BLaER1 treated with 17β-estradiol and CSF1 and Interleukin-3, amounts not matched to agents 10 nM and 100 nM (cell line): ENCODE data around the gene CTBP2.

Source experiments
- H3K27ac ChIP-seq, 11 experiments: shearing (Covaris generic); formaldehyde crosslinking; 2 replicates each; pipeline ENCODE4 v1.8.1; 2022
- H3K27me3 ChIP-seq, 11 experiments: shearing (Covaris generic); formaldehyde crosslinking; 2 replicates each; pipeline ENCODE4 v1.8.1; 2022
- H3K36me3 ChIP-seq, 11 experiments: shearing (Covaris generic); formaldehyde crosslinking; 2 replicates each; pipeline ENCODE4 v1.8.1; 2022
- H3K4me1 ChIP-seq, 10 experiments: shearing (Covaris generic); formaldehyde crosslinking; 2 replicates each; pipeline ENCODE4 v1.8.1; 2022
- H3K4me2 ChIP-seq, 11 experiments: shearing (Covaris generic); formaldehyde crosslinking; 2 replicates each; pipeline ENCODE4 v1.8.1; 2022
- H3K4me3 ChIP-seq, 10 experiments: shearing (Covaris generic); formaldehyde crosslinking; 2 replicates each; pipeline ENCODE4 v1.8.1; 2022
- H3K9ac ChIP-seq, 11 experiments: shearing (Covaris generic); formaldehyde crosslinking; 2 replicates each; pipeline ENCODE4 v1.8.1; 2022
- H3K9me3 ChIP-seq, 11 experiments: shearing (Covaris generic); formaldehyde crosslinking; replicated peaks in 1 of 11; 2 replicates each; pipeline ENCODE4 v1.8.1; 2022
- H4K20me1 ChIP-seq, 11 experiments: shearing (Covaris generic); formaldehyde crosslinking; 2 replicates each; pipeline ENCODE4 v1.8.1; 2022
- Cebpa-rat ChIP-seq, 11 experiments: shearing (Covaris generic); IDR thresholded peaks; 2 replicates each; pipeline ENCODE4 v1.8.1; 2022

Gene CTBP2

GRCh38 chr10:125116041-125116649 lies 44.2 kb downstream of the CTBP2 start:
- no peak for TF ChIP-seq Cebpa-rat (IDR thresholded peaks at IDR 0.05)
- Histone ChIP-seq H3K9ac (no peak overlapping the region), H3K4me1 (peaks cover 15 to 46% (median 23%) of the 10 kb centered on the region in 10 experiments), H3K9me3 (no peaks in the 10 kb centered on the region), H3K4me3 (no peak overlapping the region), H3K27ac (peak overlapping the region in 2 of 11 experiments; percentile 11 to 23; a peak in 2 of 22 replicates), H3K27me3 (no peaks in the 10 kb centered on the region), H3K36me3 (peaks cover 29 to 88% (median 72%) of the 10 kb centered on the region in 11 experiments), H4K20me1 (peaks cover 97 to 100% (median 99%) of the 10 kb centered on the region in 11 experiments), H3K4me2 (no peak overlapping the region)

DNA sequence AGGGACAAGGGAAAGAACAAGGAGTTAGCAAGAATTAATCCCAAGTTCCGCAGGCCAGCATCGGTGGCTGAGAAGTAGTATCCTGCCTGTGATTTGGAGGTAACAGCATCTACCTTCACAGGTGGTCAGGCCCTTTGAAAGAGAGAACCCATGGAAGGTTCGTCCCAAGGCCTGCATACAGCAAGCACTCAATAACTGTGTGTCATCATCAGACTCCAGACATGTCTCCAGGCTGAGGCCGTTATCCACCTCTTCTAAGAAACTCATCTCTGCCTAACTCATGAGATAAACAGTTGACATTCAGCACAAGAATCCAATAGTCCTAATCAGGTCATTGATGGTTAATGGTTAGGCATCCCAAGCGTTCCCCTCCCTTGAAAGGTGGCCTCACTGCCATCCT lies 45.0 kb downstream of the CTBP2 start:
- Histone ChIP-seq H3K4me2 (no peak overlapping the region), H3K4me1 (peaks cover 8 to 38% (median 15%) of the 10 kb centered on the region in 10 experiments), H3K9me3 (peaks cover 0 to 6% (median under 1%) of the 10 kb centered on the region in 11 experiments; a peak in 11 of 22 replicates), H3K36me3 (peaks cover 34 to 93% (median 74%) of the 10 kb centered on the region in 11 experiments), H3K4me3 (no peak overlapping the region), H3K27ac (no peak overlapping the region), H4K20me1 (peaks cover 97 to 100% (median 99%) of the 10 kb centered on the region in 11 experiments), H3K9ac (no peak overlapping the region), H3K27me3 (no peaks in the 10 kb centered on the region)
- no peak for TF ChIP-seq Cebpa-rat (IDR thresholded peaks at IDR 0.05)

GRCh38 chr10:125114761-125115391 lies 45.5 kb downstream of the CTBP2 start:
- Histone ChIP-seq H3K36me3 (peaks cover 39 to 93% (median 78%) of the 10 kb centered on the region in 11 experiments), H3K27me3 (no peaks in the 10 kb centered on the region)
- TF ChIP-seq Cebpa-rat (IDR thresholded peaks at IDR 0.05): no peak

DNA sequence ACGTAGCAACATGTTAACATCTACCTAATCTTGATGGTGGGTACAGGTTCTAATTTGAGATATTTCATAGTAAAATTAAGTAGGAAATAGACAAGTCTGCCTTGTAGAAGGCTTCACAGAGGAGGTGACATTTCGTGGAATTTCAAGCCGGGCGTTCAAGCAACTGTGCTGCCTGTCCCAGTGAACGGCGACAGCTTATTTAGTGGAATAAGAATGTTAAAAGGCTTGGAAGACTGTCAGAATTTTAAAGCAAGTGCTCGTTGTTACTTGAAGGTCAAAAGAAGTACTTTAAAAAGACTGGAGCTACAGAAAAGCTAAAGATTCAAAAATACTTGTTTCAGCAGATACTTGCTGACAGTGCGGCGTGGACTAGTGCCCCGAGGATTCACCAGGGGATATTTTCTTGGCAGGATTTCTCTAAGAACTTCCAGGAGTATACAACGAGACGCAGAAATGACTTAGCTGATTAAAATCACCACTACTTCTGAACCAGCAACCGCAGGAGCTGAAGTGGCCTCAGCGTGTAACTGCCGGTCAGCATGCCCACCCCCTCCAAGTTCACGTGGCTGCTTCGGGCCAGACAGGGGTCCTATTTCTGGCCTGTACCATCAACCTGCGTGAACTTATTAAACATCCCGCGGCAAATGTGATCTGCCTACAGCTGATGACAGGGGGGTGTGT lies 46.5 kb downstream of the CTBP2 start:
- Histone ChIP-seq H3K4me3 (no peak overlapping the region), H3K9ac (no peak overlapping the region), H3K27me3 (no peaks in the 10 kb centered on the region), H3K27ac (no peak overlapping the region), H3K36me3 (peaks cover 46 to 94% (median 82%) of the 10 kb centered on the region in 11 experiments), H3K4me2 (no peak overlapping the region), H4K20me1 (peaks cover 96 to 100% (median 99%) of the 10 kb centered on the region in 11 experiments), H3K4me1 (peaks cover 0 to 28% (median 7%) of the 10 kb centered on the region in 10 experiments; a peak in 9 of 20 replicates), H3K9me3 (peaks cover 7 to 22% (median 17%) of the 10 kb centered on the region in 11 experiments; a peak in 21 of 22 replicates)
- no peak for TF ChIP-seq Cebpa-rat (IDR thresholded peaks at IDR 0.05)

More at GRCh38 chr10:125114761-125115391, 45.5 kb downstream of the CTBP2 start:
- Histone ChIP-seq H4K20me1 (peaks cover 97 to 100% (median 99%) of the 10 kb centered on the region in 11 experiments), H3K4me3 (no peak overlapping the region), H3K27ac (no peak overlapping the region), H3K9me3 (peaks cover 0 to 11% (median 6%) of the 10 kb centered on the region in 11 experiments; a peak in 19 of 22 replicates), H3K9ac (no peak overlapping the region), H3K4me2 (no peak overlapping the region), H3K4me1 (peaks cover 3 to 33% (median 10%) of the 10 kb centered on the region in 10 experiments; a peak in 18 of 20 replicates)

- Histone ChIP-seq H3K4me2 (no peak overlapping the region), H3K9me3 (peaks cover 15 to 31% (median 26%) of the 10 kb centered on the region in 11 experiments), H3K4me1 (peaks cover 0 to 28% (median 7%) of the 10 kb centered on the region in 10 experiments; a peak in 9 of 20 replicates), H3K36me3 (peaks cover 54 to 97% (median 86%) of the 10 kb centered on the region in 11 experiments), H3K27me3 (no peaks in the 10 kb centered on the region), H3K9ac (no peak overlapping the region), H4K20me1 (peaks cover 93 to 99% (median 97%) of the 10 kb centered on the region in 11 experiments), H3K27ac (no peak overlapping the region), H3K4me3 (no peak overlapping the region)
- TF ChIP-seq Cebpa-rat (IDR thresholded peaks at IDR 0.05): no peak
Measured at GRCh38 chr10:125112697-125113494, 47.5 kb downstream of the CTBP2 start.

DNA sequence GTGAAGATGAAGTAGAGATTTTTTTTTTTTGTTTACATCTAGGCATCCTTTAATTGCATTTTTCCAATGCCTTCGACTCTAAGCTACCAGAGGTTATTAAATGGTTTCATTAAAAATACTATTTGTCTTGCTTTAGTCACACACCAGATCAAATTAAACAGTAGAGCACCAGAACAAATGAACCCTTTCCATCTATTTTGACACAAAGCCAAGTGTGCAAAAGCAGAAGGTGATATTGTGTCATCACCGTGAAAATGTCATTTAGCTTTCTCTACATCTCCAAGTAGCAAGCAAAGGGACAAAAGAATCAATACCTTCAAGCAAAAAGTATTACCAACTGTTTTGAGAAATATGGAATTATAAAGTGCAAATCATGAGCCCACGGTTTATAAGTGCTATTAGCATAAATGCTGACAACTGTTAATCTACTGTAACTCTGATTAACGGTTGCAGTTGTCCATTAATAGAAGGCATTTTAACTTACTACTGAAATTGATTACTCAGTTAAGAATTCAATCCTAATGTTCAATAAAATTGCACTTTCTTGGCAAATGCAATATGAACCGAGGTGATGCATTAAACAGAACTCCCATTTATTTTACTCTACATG lies 49.1 kb downstream of the CTBP2 start:
- peaks cover 92 to 99% (median 97%) of the 10 kb centered on the region in 11 experiments for H4K20me1 ChIP-seq
- H3K9ac ChIP-seq: no peak overlapping the region
- H3K27ac ChIP-seq: no peak overlapping the region
- no peak overlapping the region for H3K4me3 ChIP-seq
- no peak for TF ChIP-seq Cebpa-rat (IDR thresholded peaks at IDR 0.05)
- no peaks in the 10 kb centered on the region for H3K27me3 ChIP-seq
- no peak overlapping the region for H3K4me2 ChIP-seq
- peaks cover 15 to 33% (median 27%) of the 10 kb centered on the region in 11 experiments for H3K9me3 ChIP-seq
- H3K4me1 ChIP-seq: peaks cover 4 to 22% (median 6%) of the 10 kb centered on the region in 10 experiments; a peak in 17 of 20 replicates
- H3K36me3 ChIP-seq: peaks cover 61 to 97% (median 86%) of the 10 kb centered on the region in 11 experiments

- Histone ChIP-seq H3K27me3 (no peaks in the 10 kb centered on the region), H3K4me3 (no peak overlapping the region), H4K20me1 (peaks cover 93 to 99% (median 97%) of the 10 kb centered on the region in 11 experiments), H3K4me1 (peaks cover 35 to 44% (median 36%) of the 10 kb centered on the region in 10 experiments), H3K36me3 (peaks cover 70 to 99% (median 86%) of the 10 kb centered on the region in 11 experiments), H3K9ac (no peak overlapping the region), H3K9me3 (peaks cover 15 to 33% (median 27%) of the 10 kb centered on the region in 11 experiments), H3K4me2 (no peak overlapping the region), H3K27ac (no peak overlapping the region)
- no peak for TF ChIP-seq Cebpa-rat (IDR thresholded peaks at IDR 0.05)
Measured at GRCh38 chr10:125107965-125108580, 52.3 kb downstream of the CTBP2 start.
